ENCODE data around the gene TTLL3.
"Not testable (repeated sequence)": the region's sequence is repeated elsewhere in the genome, so short reads cannot be mapped to it uniquely, and the experiment has no call there.

TTLL3 gene

DNA sequence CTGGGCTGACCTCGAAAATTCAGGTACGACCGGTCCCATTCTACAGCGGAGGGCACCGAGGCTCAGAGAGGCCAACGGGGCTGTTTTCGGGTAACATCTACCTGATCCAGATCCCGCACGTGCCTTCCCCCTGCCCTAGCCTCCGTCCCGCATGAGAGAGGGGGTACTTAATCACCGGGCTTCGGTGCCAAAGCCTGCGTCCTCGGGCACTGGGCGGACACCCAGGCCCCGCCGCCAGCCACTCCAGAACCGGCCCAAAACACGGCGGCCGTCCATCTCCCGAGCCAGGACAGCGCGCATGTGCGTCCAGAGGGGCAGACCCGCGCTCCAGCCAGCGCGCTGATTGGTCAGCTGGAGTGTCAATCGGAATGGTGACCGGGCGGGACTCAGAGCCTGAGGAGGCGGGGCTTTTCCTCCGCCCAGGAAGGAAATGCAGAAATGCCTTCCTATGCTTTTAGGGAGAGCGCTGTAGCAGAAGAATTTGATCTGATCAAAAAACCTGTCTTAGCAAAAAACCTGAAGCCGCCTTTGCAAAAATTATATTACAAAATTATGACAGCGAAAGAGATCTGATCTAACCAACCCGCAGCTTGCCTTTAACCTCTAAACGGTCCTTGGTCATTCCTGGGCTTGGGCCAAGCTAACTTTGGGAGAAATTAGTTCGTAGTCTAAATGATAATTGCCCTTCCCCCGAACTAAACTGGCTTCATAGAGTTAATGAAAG is 33.8 kb downstream of the TTLL3 start, which contains the start of gene RPUSD3:
Gene RPUSD3 (minus strand): TSS at position 294 of the 724 bp plus-strand sequence. CDS start 18 bp downstream, at position 276.
- peak; percentile 97 for DNase-seq

DNA sequence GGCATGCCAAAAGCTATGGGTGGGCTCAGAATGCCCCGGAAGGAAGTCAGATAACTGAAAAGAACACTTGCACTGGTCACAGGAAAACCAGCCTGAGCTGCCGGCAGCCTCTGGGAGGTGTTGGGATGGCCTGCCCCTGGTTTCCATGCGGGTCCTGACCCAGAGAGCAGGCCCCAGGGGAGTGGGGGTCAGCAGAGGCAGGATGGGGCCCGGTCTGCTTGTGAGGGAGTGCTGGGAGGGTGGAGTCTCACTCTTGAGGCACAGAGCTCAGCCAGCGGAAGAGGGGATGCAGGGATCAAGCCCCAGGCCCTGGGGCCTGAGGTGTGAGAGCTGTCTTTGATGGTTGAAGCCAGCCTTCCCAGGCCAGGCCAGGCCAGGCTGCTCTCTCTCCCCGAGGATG is 36.2 kb downstream of the TTLL3 start:
- DNase-seq, result no peak

DNA sequence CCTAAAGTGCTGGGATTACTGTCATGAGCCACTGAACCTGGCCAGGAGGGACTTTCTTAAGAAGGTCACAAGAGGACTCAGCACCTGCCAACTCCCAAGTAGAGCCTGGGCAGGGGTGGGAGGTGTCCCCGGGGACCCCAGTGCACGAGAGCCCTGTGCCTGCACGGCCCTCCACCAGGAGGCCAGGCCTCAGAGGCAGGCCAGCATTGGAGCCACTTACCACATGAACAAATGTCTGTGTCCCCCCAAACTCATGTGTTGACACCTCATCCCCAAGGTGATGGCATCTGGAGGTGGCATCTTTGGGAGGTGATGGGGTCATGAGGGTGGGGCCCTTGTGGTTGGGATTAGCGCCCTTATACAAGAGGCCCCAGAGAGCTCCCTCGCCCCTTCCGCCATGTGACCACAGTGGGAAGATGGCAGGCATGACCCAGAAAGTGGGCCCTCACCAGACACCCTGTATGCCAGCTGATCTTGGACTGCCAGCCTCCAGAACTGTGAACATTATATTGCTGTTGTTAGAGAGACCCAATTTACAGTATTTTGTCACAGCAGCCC is 36.9 kb downstream of the TTLL3 start:
- DNase-seq, result no peak

DNA sequence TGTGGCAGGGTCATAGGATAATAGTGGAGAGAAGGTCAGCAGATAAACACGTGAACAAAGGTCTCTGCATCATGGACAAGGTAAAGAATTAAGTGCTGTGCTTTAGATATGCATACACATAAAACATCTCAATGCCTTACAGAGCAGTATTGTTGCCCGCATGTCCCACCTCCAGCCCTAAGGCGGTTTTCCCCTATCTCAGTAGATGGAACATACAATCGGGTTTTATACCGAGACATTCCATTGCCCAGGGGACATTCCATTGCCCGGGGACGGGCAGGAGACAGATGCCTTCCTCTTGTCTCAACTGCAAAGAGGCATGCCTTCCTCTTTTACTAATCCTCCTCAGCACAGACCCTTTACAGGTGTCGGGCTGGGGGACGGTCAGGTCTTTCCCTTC is 37.8 kb downstream of the TTLL3 start:
- DNase-seq, result not testable (repeated sequence)

DNA sequence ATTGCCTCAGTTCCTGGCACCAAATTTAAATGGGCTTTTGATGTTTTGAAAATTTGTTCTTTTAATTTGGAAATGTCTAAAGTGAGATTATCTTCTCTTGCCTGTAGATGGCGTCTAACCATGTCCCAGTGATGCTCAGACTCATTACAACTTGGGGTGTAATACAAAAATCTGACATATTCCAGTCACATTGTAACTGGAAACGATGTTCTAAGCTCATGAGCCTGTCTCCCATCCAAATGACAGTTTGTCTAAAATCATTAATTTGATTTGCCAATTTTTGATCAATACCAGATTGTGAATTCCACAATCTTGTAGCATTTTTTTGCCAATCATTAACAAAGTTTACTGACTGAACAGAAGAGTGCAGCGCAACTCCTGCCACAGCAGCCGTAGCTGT is 38.8 kb downstream of the TTLL3 start:
- DNase-seq, result peak; percentile 49

DNA sequence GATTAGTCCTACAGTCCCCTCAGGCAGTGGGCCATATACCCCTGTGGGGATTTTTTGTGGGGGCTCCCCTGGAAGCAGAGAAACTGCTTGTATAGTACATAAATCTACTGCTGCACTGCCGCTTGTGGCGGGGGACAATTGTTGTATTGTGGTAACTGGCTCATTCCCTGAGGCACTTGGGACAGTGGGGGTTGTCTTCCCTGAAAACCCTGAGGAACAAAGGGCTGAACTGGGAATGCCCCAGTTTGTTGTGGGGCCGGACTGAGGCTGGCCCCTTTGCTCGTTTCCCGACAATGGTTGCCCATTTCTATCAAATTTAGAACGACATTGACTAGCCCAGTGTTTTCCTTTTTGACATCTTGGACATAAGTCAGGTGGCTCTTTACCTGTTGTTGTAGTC is 41.3 kb downstream of the TTLL3 start:
- DNase-seq, result not testable (repeated sequence)

DNA sequence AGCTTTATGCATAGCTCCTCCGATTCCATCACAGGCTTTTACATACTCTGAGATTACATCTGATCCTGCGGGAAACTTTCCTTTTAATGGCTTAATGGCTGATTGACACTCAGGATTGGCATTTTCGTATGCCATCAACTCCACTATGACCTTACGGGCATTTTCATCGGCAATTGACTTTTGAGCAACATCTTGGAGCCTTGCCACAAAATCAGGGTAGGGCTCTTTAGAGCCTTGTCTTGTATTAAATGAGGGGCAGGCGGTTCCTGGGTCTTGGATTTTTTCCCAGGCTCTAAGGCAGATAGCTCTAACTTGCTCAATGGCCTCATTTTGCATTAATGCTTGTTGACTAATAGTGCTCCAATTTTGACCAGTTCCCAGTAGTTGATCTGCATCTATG is 41.9 kb downstream of the TTLL3 start:
- DNase-seq, result not testable (repeated sequence)

DNA sequence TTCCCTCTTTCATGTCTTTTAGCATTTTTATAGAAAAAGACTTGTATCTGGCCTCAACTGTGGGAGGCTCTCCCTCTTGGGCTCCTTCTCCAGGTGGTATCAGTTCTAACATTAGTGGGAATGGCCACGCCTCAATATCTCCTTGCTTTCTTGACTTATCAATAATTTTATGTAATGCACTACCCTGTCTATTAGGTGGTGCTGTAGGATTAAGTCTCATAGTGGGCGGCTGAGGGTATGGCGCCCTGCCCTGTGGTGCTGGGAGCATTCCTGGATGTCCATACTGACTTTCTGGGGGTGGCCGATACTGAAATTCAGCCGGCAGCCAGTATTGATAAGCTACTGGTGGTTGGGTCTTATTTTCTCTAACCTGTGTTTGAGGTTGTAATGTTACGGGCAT is 42.5 kb downstream of the TTLL3 start:
- DNase-seq, result no peak

DNA sequence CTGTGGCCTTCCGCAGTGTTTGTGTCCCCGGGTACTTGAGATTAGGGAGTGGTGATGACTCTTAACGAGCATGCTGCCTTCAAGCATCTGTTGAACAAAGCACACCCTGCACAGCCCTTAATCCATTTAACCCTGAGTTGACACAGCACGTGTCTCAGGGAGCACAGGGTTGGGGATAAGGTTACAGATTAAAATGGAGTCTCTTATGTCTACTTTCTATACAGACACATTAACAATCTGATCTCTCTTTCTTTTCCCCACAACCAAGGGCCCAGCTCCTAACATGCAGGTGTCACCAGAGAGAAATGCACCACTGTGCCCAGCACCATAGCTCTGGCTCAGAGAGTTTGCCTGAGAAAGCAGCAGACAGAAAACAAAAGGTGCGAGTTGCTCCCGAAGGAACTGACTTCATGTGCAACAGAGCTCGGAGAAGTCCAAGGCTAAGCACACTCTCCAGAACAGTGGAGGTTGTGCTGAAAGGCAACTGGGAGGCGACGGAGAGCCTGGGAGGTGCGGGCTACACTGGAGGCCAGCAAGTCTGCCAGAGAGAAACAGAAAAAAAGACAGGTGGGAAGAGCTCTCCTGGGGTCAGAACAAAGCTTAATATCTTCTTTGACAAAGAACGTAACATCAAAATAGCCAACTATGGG is 44.4 kb downstream of the TTLL3 start:
- DNase-seq, result not testable (repeated sequence)

DNA sequence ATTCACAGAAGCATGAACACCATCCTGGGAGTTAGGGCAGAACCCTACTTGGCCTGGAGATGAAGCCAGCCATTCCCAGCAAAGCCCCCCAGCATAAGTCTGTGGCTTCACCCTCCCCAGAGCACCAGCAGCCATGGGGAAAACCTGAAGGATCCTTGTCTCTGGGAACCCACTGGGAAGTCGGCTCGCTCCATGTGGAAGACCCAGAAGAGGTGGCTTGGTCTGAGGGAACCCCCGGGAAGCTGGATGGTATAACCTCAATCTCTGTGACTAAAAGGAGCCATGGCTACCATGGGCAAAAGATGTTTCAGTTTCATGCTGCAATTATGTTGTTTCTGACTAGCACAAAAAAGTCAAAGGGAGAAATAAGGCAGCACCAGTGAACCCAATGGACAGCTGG is 45.5 kb downstream of the TTLL3 start:
- no peak for DNase-seq

DNA sequence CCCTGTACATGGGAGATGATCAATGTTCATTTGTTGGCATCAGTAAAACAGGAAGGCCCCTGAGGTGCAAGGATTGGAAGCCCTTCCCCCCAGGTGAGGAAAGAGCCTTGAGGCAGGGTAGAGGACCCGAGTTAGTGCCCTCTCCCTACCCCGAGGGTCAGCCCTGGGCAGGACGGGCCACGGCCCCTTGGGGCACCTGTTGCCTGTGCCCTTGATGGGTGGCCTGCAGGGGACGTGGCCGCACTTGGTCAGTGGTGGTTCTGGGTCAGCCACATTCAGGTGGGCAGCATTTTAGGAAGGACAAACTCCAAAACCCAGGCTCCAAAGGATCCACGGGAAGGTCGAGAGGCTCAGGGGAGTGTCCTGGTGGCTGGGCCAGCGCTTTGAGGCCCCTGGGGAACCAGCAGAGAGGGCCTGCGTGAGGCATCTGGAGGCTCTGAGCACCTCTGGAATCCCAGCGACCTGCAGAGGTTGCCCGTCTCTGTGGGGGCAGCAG is 49.5 kb downstream of the TTLL3 start:
- DNase-seq, result no peak

DNA sequence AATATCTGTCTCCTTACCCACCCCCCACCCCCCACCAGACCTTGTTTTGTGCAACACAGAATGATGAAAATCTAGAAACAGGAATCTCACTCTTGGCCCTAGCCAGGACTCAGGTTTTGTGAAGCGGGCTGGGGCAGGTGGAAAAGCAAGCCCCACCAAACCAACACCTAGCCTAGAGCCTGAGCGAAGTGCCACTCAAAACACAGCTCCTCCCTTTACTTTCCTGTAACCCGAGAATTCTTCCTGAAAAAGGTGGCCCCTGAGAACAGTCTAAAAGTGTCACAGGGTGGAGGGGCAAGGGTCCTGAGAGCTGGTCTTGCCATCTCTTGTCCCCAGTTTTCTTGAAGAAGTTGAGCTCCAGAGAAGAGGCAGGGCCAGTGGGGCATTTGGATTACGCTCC is 51.1 kb downstream of the TTLL3 start:
- no peak for DNase-seq

DNA sequence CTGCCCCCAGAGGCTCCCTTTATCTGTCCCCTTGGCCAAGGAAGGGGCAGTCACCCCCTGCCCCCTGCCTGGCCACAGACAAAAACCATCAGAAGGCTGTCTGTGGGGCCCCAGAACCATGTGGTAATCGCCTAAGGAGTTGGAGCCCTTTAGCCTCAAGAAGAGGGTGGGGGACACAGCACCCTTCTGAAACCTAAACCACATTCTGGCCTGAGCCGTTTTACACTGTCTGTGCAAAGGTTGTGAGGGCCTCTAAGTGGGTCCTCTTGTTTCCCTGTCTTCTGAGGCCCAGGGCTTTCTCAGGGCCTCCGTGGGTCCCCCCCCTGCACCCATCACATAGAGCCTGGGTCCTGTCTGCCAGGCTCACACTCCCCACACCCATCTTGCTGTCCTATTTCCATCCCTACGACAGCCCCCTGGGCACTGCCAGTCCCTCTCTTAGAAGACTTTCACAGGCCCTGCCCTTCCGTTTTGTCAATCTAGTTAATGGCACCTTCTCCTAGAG is 51.6 kb downstream of the TTLL3 start:
- DNase-seq, result no peak

DNA sequence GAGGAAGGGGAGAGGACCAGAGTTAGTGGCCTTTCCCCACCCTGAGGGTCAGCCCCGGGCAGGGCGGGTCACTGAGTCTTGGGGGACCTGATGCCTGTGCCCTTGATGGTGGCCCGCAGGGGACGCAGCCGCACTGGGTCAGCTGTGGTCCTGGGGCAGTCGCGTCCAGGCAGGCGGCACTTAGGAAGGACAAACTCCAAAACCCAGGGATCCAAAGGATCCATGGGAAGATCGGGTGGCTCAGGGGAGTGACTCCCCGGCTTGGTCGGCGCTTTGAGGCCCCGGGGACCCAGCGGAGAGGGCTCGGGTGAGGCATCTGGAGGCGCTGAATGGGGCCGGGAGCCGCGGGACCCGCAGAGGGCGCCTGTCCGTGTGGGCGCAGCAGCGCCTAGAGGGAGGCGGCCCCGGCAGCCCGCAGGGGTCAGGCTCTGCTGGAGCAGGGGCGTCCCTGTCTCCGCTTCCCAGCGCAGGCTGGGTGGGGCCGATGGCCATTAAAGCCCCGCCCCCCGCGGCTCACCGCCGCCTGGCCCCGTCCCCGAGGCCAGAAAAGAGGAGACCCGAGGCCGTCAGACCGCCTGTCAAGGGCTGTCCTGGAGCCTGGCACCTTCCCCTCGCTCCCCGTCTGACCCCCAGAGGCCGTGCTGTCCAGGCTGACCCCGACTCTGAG is 52.5 kb downstream of the TTLL3 start:
- no peak for DNase-seq

DNA sequence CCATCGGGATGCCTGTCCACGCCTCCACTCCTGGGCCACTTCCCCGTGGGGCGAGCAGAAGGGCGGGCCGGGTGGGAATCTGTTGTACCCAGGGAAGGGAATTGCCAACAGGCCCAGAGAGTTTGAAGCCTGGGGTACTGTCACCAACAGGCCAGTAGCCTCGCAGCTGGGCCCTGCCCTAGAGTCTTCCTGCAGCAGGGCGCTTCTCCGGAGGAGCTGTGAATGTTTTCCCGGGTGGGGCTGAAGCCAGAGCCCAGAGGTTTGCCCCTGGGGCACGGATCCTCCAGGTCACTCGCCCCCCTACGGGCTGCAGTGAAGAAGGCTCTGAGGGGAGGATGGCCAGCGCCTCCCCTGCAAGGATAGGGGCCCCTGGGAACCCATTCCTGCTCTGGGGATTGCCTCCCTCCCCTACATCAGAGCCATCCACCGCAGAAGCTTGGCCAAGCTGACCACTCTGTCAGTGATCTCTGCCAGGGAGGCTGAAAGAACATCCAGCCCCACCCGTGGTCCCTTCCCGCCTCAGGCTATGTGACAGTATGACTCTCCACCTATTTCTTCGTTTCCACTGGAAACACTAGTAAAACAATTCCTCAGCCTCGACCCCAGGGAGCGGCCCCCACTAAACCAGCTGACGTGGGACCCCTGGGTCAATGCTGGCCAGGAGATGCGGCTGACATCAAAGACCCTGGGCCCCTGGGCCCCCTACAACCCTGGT is 53.2 kb downstream of the TTLL3 start:
- no peak for DNase-seq

DNA sequence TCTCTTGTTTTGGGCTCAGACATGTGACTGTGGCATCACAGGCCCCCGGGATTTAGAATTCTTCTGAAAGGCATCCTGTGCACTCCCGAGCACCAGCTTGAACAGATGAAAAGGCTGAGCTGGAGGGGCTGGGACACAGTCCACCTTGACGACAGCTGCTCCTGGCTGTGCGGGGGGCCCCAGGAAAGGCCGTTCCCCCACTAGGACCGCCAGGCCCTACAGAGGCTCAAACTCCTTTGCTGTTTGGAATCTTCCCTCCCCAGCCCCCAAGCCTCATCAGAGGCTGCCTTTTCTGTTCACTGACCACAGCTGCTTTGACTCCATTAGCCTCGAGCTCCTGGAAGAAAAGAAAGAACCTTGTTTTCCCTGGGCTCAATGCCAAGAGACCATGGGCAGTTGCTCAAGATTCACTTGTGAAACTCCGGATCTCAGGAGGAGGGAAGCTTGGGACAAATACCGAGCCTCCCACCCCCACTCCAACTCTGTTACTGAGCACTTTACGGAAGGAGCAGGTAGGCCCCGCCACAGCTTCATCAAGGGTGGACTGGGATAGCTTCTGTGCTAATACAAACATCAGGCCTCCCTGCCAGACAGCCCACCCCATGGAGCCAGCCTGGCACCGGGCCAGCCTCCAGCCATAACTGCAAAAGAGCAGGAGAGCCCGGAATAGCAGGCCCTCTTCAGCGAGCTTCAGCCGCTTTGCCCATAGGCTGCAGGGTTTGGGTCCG is 54.3 kb downstream of the TTLL3 start:
- no peak for DNase-seq

DNA sequence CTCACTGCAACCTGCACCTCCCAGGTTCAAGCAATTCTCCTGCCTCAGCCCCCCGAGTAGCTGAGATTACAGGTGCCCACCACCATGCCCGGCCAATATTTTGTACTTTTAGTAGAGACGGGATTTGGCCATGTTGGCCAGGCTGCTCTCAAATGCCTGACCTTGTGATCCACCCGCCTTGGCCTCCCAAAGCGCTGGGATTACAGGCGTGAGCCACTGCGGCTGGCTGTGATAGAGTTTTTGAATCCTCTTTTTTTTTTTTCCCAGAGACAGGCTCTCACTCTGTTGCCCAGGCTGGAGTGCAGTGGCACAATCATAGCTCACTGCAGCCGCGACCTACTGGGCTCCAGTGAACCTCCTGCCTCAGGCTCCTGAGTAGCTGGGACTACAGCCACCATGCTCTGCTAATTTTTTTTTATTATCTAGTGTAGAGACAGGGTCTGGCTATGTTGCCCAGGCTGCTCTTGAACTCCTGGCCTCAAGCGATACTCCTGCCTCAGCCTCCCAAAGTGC is 55.1 kb downstream of the TTLL3 start:
- not testable (repeated sequence) for DNase-seq

DNA sequence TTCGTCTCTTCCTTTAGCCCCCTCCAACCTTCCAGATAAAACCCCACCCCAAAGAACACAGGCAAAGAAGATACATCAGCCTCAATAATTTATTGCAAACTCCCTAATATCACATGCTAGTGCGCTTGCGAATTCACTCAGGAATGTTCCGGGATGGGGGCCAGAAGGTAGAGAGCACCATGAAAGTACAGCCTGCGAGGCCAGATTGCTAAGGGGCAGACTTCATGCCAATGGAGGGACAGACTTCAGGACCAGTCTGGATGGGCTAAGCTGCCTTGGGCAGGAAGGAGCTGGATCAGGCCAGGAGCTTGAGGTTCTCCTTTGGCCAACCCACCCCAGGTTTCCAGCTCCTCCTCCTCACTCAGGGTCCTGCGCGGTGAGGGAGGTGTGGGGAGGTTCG is 56.6 kb downstream of the TTLL3 start:
- DNase-seq, result no peak

DNA sequence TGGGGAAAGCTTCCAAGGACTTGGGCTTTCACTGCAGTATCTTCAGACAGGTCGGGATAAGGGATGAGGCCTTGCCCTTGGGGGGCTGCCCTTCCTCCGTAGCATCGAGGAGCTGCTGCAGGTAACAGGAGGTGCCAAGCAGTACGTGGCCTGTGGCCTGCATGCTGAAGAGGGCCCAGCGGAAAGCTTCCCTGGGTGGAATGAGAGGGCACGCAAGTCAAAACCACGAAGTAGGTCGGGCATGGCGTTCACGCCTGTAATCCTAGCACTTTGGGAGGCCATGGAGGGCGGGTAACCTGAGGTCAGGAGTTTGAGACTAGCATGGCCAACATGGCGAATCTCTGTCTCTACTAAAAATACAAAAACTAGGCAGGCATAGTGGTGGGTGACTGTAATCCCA is 57.0 kb downstream of the TTLL3 start:
- no peak for DNase-seq

DNA sequence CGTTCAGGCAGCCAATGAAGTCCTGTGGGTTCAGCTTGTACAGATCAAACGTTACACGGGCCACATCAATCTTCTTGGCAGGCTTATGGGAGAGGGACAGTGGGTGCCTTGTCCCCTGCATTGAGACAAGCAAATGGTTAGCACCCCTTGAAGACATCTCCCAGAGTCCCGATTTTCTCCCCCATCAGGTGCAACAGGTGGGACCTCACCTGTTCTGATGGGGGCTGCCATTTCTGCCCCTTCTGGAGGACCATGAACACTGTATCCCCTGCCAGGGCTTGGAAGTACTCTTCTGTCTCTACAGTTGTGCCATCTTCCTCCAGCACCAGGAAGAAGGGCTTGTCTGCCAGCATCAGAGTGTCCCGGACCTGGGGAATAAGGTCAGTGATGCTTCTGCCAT is 59.9 kb downstream of the TTLL3 start:
- DNase-seq, result no peak

DNA sequence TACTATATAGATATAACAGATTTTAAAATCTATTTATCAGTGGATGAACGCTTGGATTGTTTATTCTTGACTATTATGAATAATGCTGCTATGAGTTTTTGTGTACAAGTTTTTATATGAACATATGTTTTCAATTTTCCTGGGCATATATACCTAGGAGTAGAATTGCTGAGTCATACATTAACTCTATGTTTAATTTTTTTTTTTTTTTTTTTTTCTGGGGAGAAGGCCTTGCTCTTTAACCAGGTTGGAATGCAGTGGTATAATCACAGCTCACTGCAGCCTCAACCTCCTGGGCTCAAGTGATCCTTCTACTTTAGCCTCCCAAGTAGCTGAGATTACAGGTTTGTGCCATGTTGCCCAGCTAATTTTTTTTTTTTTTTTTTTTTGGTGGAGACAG is 60.9 kb downstream of the TTLL3 start:
- no peak for DNase-seq

DNA sequence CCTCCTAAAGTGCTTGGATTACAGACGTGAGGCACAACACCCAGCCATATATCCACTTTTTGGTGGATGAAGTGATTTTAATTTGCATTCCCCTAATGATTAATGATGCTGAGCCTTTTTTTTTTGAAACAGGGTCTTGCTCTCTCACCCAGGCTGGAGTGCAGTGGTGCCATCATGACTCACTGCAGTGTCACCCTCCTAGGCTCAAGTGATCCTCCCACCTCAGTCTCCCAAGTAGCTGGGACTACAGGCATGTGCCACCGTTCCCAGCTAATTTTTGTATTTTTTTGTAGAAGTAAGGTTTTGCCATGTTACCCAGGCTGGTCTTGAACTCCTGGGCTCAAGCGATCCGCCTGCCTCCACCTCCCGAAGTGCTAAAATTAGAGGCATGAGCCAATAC is 62.0 kb downstream of the TTLL3 start:
- not testable (repeated sequence) for DNase-seq

All from activated CD4-positive, alpha-beta T cell treated with anti-CD3 and anti-CD28 coated beads, Interleukin-2, amount 50 U/mL, for 16 hours (primary cell).